PC-9 (cell line): ENCODE measurements around the gene AHCTF1. TPM values are rescaled to one million over a fixed set of nuclear protein-coding genes. Genes with fewer than 3 reads are reported as not detected.
"Not testable (repeated sequence)": the region's sequence is repeated elsewhere in the genome, so short reads cannot be mapped to it uniquely, and the experiment has no call there.

Experiments
- BruUV-seq: library from RNA; stranded (reverse); fragments of 400-500 nt; replicated peaks from 2 replicates; lab custom pipeline; 2021; lab: Mats Ljungman, UMichigan
- CTCF ChIA-PET: fragments of 300-600 bp; sonication (Branson Sonifier 250); formaldehyde crosslinking; loops from one replicate; lab custom pipeline; 2022; ENCODE audit warnings: antibody characterized with exemption; lab: Charles Lee
- POLR2A ChIA-PET: fragments of 300-600 bp; sonication (Branson Sonifier 250); formaldehyde crosslinking; loops from one replicate; lab custom pipeline; 2022; ENCODE audit warnings: antibody characterized with exemption; ENCODE audit not compliant: unreplicated experiment; lab: Charles Lee
- DNase-seq, 2 experiments: peaks; one replicate each; pipeline versions ENCODE4 v3.0.0 to v3.0.0-alpha.2; 2015 to 2022; ENCODE audit warnings: mixed read lengths in 1 of 2
- H2AFZ ChIP-seq: fragments of 200-600 bp; sonication (generic); 2 replicates; pipeline ENCODE4 v1.8.1; 2017; ENCODE audit warnings: antibody characterized with exemption
- H3F3A ChIP-seq: fragments of 200-600 bp; sonication (generic); 2 replicates; pipeline ENCODE4 v1.8.1; 2017; ENCODE audit warnings: antibody characterized with exemption, mild to moderate bottlenecking, low read depth; ENCODE audit not compliant: insufficient read depth
- H3K27ac ChIP-seq: fragments of 200-600 bp; sonication (generic); 2 replicates; pipeline ENCODE4 v1.6.1; 2016; ENCODE audit warnings: mixed run types
- H3K27me3 ChIP-seq: fragments of 200-600 bp; sonication (generic); 2 replicates; pipeline ENCODE4 v1.6.1; 2016; ENCODE audit warnings: low read depth, mixed run types; ENCODE audit not compliant: insufficient read depth
- H3K36me3 ChIP-seq: fragments of 200-600 bp; sonication (generic); 2 replicates; pipeline ENCODE4 v1.6.1; 2016; ENCODE audit warnings: low read depth, mixed run types
- H3K4me1 ChIP-seq: fragments of 200-600 bp; sonication (generic); replicated peaks from 2 replicates; pipeline ENCODE4 v1.6.1; 2016; ENCODE audit warnings: mixed run types; ENCODE audit not compliant: insufficient read depth
- H3K4me2 ChIP-seq: fragments of 200-600 bp; sonication (generic); 2 replicates; pipeline ENCODE4 v1.6.1; 2017; ENCODE audit warnings: mixed run types
- H3K4me3 ChIP-seq: fragments of 200-600 bp; sonication (generic); 2 replicates; pipeline ENCODE4 v1.6.1; 2016; ENCODE audit warnings: mixed run types
- H3K79me2 ChIP-seq: fragments of 200-600 bp; sonication (generic); 2 replicates; pipeline ENCODE4 v1.6.1; 2017; ENCODE audit warnings: low read depth, mixed run types
- H3K9me2 ChIP-seq: fragments of 200-600 bp; sonication (generic); 2 replicates; pipeline ENCODE4 v1.8.1; 2017; ENCODE audit warnings: mild to moderate bottlenecking; ENCODE audit not compliant: insufficient read depth
- H3K9me3 ChIP-seq: fragments of 200-600 bp; sonication (generic); 2 replicates; pipeline ENCODE4 v1.8.1; 2016; ENCODE audit warnings: low read depth; ENCODE audit not compliant: insufficient read depth
- H4K20me1 ChIP-seq: fragments of 200-600 bp; sonication (generic); 2 replicates; pipeline ENCODE4 v1.8.1; 2017; ENCODE audit not compliant: insufficient read depth
- CTCF ChIP-seq: fragments of 200-600 bp; sonication (generic); conservative IDR thresholded peaks from 2 replicates; pipeline ENCODE4 v1.6.1; 2017; ENCODE audit warnings: mixed run types, antibody characterized with exemption, mild to moderate bottlenecking, moderate library complexity
- EZH2 ChIP-seq: fragments of 200-600 bp; sonication (generic); IDR thresholded peaks from 2 replicates; pipeline ENCODE4 v1.8.0; 2017; ENCODE audit warnings: antibody characterized with exemption, low read depth
- intact Hi-C: fragments of 100-400 bp; cut with micrococcal nuclease; formaldehyde crosslinking; loops from one replicate; pipeline ENCODE4 v1.10.0; 2022; ENCODE audit not compliant: unreplicated experiment
- total RNA-seq: library from RNA; stranded (reverse); gene quantifications from 2 replicates; pipeline ENCODE4 v1.2.3, GENCODE V29; 2021

Gene AHCTF1
- total RNA-seq, 1 experiment from 2014 or later = 34.3 TPM

- BruUV-seq = no TSS peak
- no peaks in the 10 kb centered on the region for H3K9me2 ChIP-seq
- no peak overlapping the region for H2AFZ ChIP-seq
- intact Hi-C loops = no loop called here
- H3K27ac ChIP-seq = no peak overlapping the region
- DNase-seq = no peak
- H3K4me2 ChIP-seq = no peak overlapping the region
- H3K9me3 ChIP-seq = no peaks in the 10 kb centered on the region
- H4K20me1 ChIP-seq = no peaks in the 10 kb centered on the region; the same call in none of the 2 replicates
- H3K4me1 ChIP-seq = no peaks in the 10 kb centered on the region
- no peaks in the 10 kb centered on the region for H3K27me3 ChIP-seq
- TF ChIP-seq CTCF = no peak
- TF ChIP-seq EZH2 = no peak
- no peaks in the 10 kb centered on the region for H3F3A ChIP-seq
- ChIA-PET POLR2A (no interaction called here), CTCF (no interaction called here)
- H3K4me3 ChIP-seq = no peak overlapping the region
- H3K36me3 ChIP-seq = peaks cover 11% of the 10 kb centered on the region; the same call in 1 of the 2 replicates
- no peaks in the 10 kb centered on the region for H3K79me2 ChIP-seq
Measured at GRCh38 chr1:246875041-246876026, 56.4 kb downstream of the AHCTF1 start.

GRCh38 chr1:246865921-246866320, 65.8 kb downstream of the AHCTF1 start:
- ChIA-PET CTCF (no interaction called here), POLR2A (no interaction called here)
- H3K4me2 ChIP-seq = no peak overlapping the region
- no peaks in the 10 kb centered on the region for H3K4me1 ChIP-seq
- H3K9me3 ChIP-seq = no peaks in the 10 kb centered on the region
- H2AFZ ChIP-seq = no peak overlapping the region
- H3K4me3 ChIP-seq = no peak overlapping the region
- H3K27me3 ChIP-seq = no peaks in the 10 kb centered on the region
- no peak for DNase-seq
- H3K79me2 ChIP-seq = no peaks in the 10 kb centered on the region
- no peaks in the 10 kb centered on the region for H3K9me2 ChIP-seq
- BruUV-seq = no TSS peak
- H3F3A ChIP-seq = no peaks in the 10 kb centered on the region
- TF ChIP-seq EZH2 = no peak
- no peak for TF ChIP-seq CTCF
- peaks cover 6% of the 10 kb centered on the region; the same call in 1 of the 2 replicates for H3K36me3 ChIP-seq
- no peaks in the 10 kb centered on the region; the same call in 1 of the 2 replicates for H4K20me1 ChIP-seq
- intact Hi-C loops = no loop called here
- H3K27ac ChIP-seq = no peak overlapping the region

GRCh38 chr1:246863791-246864190, 68.0 kb downstream of the AHCTF1 start:
- intact Hi-C loops, DNase-seq, CTCF ChIA-PET, H3K79me2 ChIP-seq, H3K4me2 ChIP-seq, H3K9me2 ChIP-seq, H3K27me3 ChIP-seq, H3K36me3 ChIP-seq, POLR2A ChIA-PET, H3K4me3 ChIP-seq, H3K4me1 ChIP-seq, H2AFZ ChIP-seq, H3K27ac ChIP-seq, H4K20me1 ChIP-seq, H3F3A ChIP-seq, H3K9me3 ChIP-seq, BruUV-seq: not testable (repeated sequence)
